Measurements from ENCODE around the gene DPYD.

GRCh38 chr1:97351846-97352245 is 569.0 kb downstream of the DPYD start:
- TF ChIP-seq ELF4 (IDR thresholded peaks at IDR 0.05) (no peak), SUZ12 (IDR thresholded peaks at IDR 0.05) (no peak), FOXM1 (IDR thresholded peaks at IDR 0.05; ENCODE audit: borderline replicate concordance) (no peak), SP1 (IDR thresholded peaks at IDR 0.05) (no peak)

All from HEK293T (cell line).